H1 (cell line): ENCODE measurements around the gene AGER. TPM values are rescaled to one million over a fixed set of nuclear protein-coding genes. Genes with fewer than 3 reads are reported as not detected.

Experiments used
- CTCF ChIA-PET: fragments of 300-600 bp; sonication (Branson Sonifier 250); formaldehyde crosslinking; loops from one replicate; lab custom pipeline; 2021; ENCODE audit not compliant: partially characterized antibody; lab: Charles Lee
- POLR2A ChIA-PET: fragments of 300-600 bp; sonication (Branson Sonifier 250); formaldehyde crosslinking; loops from one replicate; lab custom pipeline; 2021; ENCODE audit warnings: inconsistent platforms; ENCODE audit not compliant: partially characterized antibody; lab: Charles Lee
- DNase-seq, 2 experiments: peaks; one replicate each; pipeline versions ENCODE4 v3.0.0 to v3.0.0-alpha.2; 2010 to 2022; ENCODE audit warnings: low spot score in 2 of 2, low read depth in 1 of 2, mixed read lengths in 1 of 2
- FAIRE-seq: peaks from 2 replicates; lab custom pipeline; 2011; peaks lifted over from hg19 to GRCh38; lab: Jason Lieb, UNC
- H2AFZ ChIP-seq: 2 replicates; pipeline ENCODE4 v1.8.1; 2012; ENCODE audit warnings: low read length, inconsistent platforms
- H2AK5ac ChIP-seq: 2 replicates; pipeline ENCODE4 v1.6.1; 2013; ENCODE audit warnings: low read depth, low read length
- H2BK120ac ChIP-seq: replicated peaks from 2 replicates; pipeline ENCODE3; 2013; ENCODE audit warnings: low read depth, low read length, inconsistent platforms
- H2BK12ac ChIP-seq: 2 replicates; pipeline ENCODE4 v1.6.1; 2013; ENCODE audit warnings: low read depth, low read length
- H2BK15ac ChIP-seq: 2 replicates; pipeline ENCODE4 v1.6.1; 2013; ENCODE audit warnings: low read length
- H2BK20ac ChIP-seq: 2 replicates; pipeline ENCODE4 v1.6.1; 2013; ENCODE audit warnings: low read length
- H2BK5ac ChIP-seq: 2 replicates; pipeline ENCODE4 v1.6.1; 2013; ENCODE audit warnings: low read depth, low read length
- H3K14ac ChIP-seq: 2 replicates; pipeline ENCODE4 v1.6.1; 2013; ENCODE audit warnings: inconsistent platforms; ENCODE audit not compliant: insufficient read length
- H3K18ac ChIP-seq: 2 replicates; pipeline ENCODE4 v1.6.1; 2013; ENCODE audit warnings: low read length; ENCODE audit errors: extremely low read depth
- H3K23ac ChIP-seq: 2 replicates; pipeline ENCODE4 v1.6.1; 2013; ENCODE audit warnings: inconsistent platforms; ENCODE audit not compliant: insufficient read length
- H3K23me2 ChIP-seq: 2 replicates; pipeline ENCODE4 v1.6.1; 2013; ENCODE audit warnings: low read depth, low read length
- H3K27ac ChIP-seq: 2 replicates; pipeline ENCODE4 v1.6.1; 2011; ENCODE audit warnings: low read depth, low read length, inconsistent platforms
- H3K27me3 ChIP-seq, 4 experiments: replicated peaks in 1 of 4; 1 replicate in 1 of 4; 2 replicates in 3 of 4; pipeline versions ENCODE4 v1.6.1 to v1.8.1; 2011 to 2013; ENCODE audit warnings: low read length in 3 of 4, mild to moderate bottlenecking in 3 of 4, inconsistent platforms in 2 of 4, mixed read lengths in 2 of 4, moderate library complexity in 1 of 4; ENCODE audit not compliant: control insufficient read depth in 3 of 4, insufficient read depth in 3 of 4; ENCODE audit errors: extremely low read depth in 1 of 4
- H3K36me3 ChIP-seq, 4 experiments: 2 replicates each; pipeline versions ENCODE4 v1.6.1 to v1.8.1; 2011 to 2013; ENCODE audit warnings: mild to moderate bottlenecking in 4 of 4, low read length in 3 of 4, moderate library complexity in 2 of 4, control low read depth in 1 of 4, inconsistent platforms in 1 of 4; ENCODE audit not compliant: insufficient read depth in 4 of 4, control insufficient read depth in 2 of 4
- H3K4ac ChIP-seq: replicated peaks from 2 replicates; pipeline ENCODE3; 2013; ENCODE audit warnings: low read length, low read depth, mixed read lengths, inconsistent platforms; ENCODE audit not compliant: insufficient read length
- H3K4me1 ChIP-seq, 4 experiments: replicated peaks in 1 of 4; 1 replicate in 1 of 4; 2 replicates in 3 of 4; pipeline versions ENCODE4 v1.6.1 to v1.8.1; 2011 to 2013; ENCODE audit warnings: low read length in 3 of 4, inconsistent platforms in 2 of 4, mixed read lengths in 1 of 4; ENCODE audit not compliant: insufficient read depth in 4 of 4, control insufficient read depth in 3 of 4
- H3K4me2 ChIP-seq, 2 experiments: 2 replicates each; pipeline versions ENCODE4 v1.6.1 to v1.8.1; 2011 to 2013; ENCODE audit warnings: low read depth in 2 of 2, low read length in 2 of 2, control low read depth in 1 of 2, inconsistent platforms in 1 of 2, mild to moderate bottlenecking in 1 of 2; ENCODE audit not compliant: insufficient read depth in 1 of 2
- H3K4me3 ChIP-seq, 4 experiments: fragments of 200-600, 300-600 bp in 1 of 4; sonication (generic), shearing (Covaris generic), sonication (Bioruptor Twin) in 1 of 4; 2 replicates each; pipeline versions ENCODE4 v1.5.1 to v1.8.1; 2011 to 2016; ENCODE audit warnings: low read length in 4 of 4, low read depth in 3 of 4, control low read depth in 2 of 4, inconsistent platforms in 2 of 4, mild to moderate bottlenecking in 2 of 4, mixed read lengths in 1 of 4, moderate library complexity in 1 of 4; ENCODE audit not compliant: insufficient read depth in 2 of 4; ENCODE audit errors: extremely low read depth in 1 of 4
- H3K56ac ChIP-seq: replicated peaks from 2 replicates; pipeline ENCODE3; 2013; ENCODE audit warnings: low read depth, mild to moderate bottlenecking, mixed read lengths, low read length, inconsistent platforms; ENCODE audit not compliant: insufficient read length
- H3K79me1 ChIP-seq: 2 replicates; pipeline ENCODE4 v1.6.1; 2013; ENCODE audit warnings: low read depth, low read length, control low read depth
- H3K79me2 ChIP-seq, 2 experiments: 2 replicates each; pipeline versions ENCODE4 v1.6.1 to v1.8.1; 2012 to 2013; ENCODE audit warnings: low read length in 2 of 2, mild to moderate bottlenecking in 2 of 2, inconsistent platforms in 1 of 2; ENCODE audit not compliant: insufficient read depth in 2 of 2, control insufficient read depth in 1 of 2
- H3K9ac ChIP-seq, 4 experiments: replicated peaks in 1 of 4; 1 replicate in 1 of 4; 2 replicates in 3 of 4; pipeline versions ENCODE4 v1.6.1 to v1.8.1; 2011 to 2013; ENCODE audit warnings: low read depth in 3 of 4, low read length in 3 of 4, control low read depth in 2 of 4, mild to moderate bottlenecking in 2 of 4, moderate library complexity in 2 of 4, inconsistent platforms in 1 of 4; ENCODE audit errors: extremely low read depth in 1 of 4
- H3K9me3 ChIP-seq, 2 experiments: 2 replicates each; pipeline versions ENCODE4 v1.6.1 to v1.8.1; 2012 to 2013; ENCODE audit warnings: mild to moderate bottlenecking in 2 of 2, moderate library complexity in 2 of 2, control low read depth in 1 of 2, inconsistent platforms in 1 of 2, low read depth in 1 of 2, low read length in 1 of 2, mixed read lengths in 1 of 2; ENCODE audit not compliant: insufficient read depth in 2 of 2
- H4K20me1 ChIP-seq, 2 experiments: replicated peaks in 1 of 2; 2 replicates each; pipeline versions ENCODE3 to v1.8.1; 2011 to 2013; ENCODE audit warnings: inconsistent platforms in 2 of 2, low read length in 2 of 2, mild to moderate bottlenecking in 1 of 2; ENCODE audit not compliant: insufficient read depth in 2 of 2, control insufficient read depth in 1 of 2
- H4K5ac ChIP-seq: 2 replicates; pipeline ENCODE4 v1.6.1; 2013; ENCODE audit warnings: low read length, low read depth, mixed read lengths, inconsistent platforms; ENCODE audit not compliant: insufficient read length
- H4K8ac ChIP-seq: 2 replicates; pipeline ENCODE4 v1.8.0; 2013; ENCODE audit warnings: mild to moderate bottlenecking, moderate library complexity, low read length, inconsistent platforms; ENCODE audit not compliant: insufficient read depth; ENCODE audit errors: extremely low read depth
- H4K91ac ChIP-seq: replicated peaks from 2 replicates; pipeline ENCODE3; 2013; ENCODE audit warnings: low read length, mixed read lengths, inconsistent platforms; ENCODE audit not compliant: insufficient read length
- EGR1 ChIP-seq: IDR thresholded peaks from 2 replicates; pipeline ENCODE4 v1.6.1; 2011; ENCODE audit warnings: low read depth, low read length, borderline replicate concordance
- EP300 ChIP-seq, 2 experiments: IDR thresholded peaks; 1 replicate in 1 of 2; 2 replicates in 1 of 2; pipeline ENCODE4 v1.6.1; 2011 to 2012; ENCODE audit warnings: low read depth in 2 of 2, low read length in 2 of 2, mild to moderate bottlenecking in 2 of 2, borderline replicate concordance in 1 of 2, inconsistent platforms in 1 of 2, moderate library complexity in 1 of 2
- RXRA ChIP-seq: IDR thresholded peaks from 2 replicates; pipeline ENCODE4 v1.6.1; 2011; ENCODE audit warnings: low read depth, mild to moderate bottlenecking, low read length, moderate library complexity; ENCODE audit not compliant: insufficient read depth
- TBP ChIP-seq: IDR thresholded peaks from 2 replicates; pipeline ENCODE4 v1.6.1; 2011; ENCODE audit warnings: low read depth, low read length, improper control_type of control experiment
- YY1 ChIP-seq: IDR thresholded peaks from 2 replicates; pipeline ENCODE4 v1.6.1; 2011; ENCODE audit warnings: low read depth, mild to moderate bottlenecking, low read length
- WGBS, 2 experiments: shearing (Covaris generic) in 1 of 2; methylation state at CpG; one replicate each; pipeline versions ENCODE4 v1.1.6 to v1.1.7; 2013 to 2015; ENCODE audit warnings: low lambda C conversion rate in 2 of 2, mixed read lengths in 2 of 2, inconsistent platforms in 1 of 2, low coverage in 1 of 2, missing lambda C conversion rate in 1 of 2; ENCODE audit not compliant: insufficient replicate concordance in 2 of 2, insufficient coverage in 1 of 2, insufficient read length in 1 of 2; ENCODE audit errors: extremely low coverage in 1 of 2, missing lambda C conversion rate in 1 of 2; 5-methylcytosine and 5-hydroxymethylcytosine counted together
- polyA plus RNA-seq, 7 experiments: library from polyadenylated mRNA; depleted of rRNA in 3 of 7; stranded (reverse) in 5 of 7; unstranded in 2 of 7; fragments of >200 nt in 5 of 7; fragments of 200-250 nt in 2 of 7; gene quantifications; 1 replicate in 5 of 7; 2 replicates in 1 of 7; 4 replicates in 1 of 7; pipeline versions ENCODE4 v1.2.1 to v1.2.3, GENCODE V29; 2011 to 2013; ENCODE audit warnings: missing spikeins in 2 of 7, mixed read lengths in 2 of 7
- total RNA-seq: library from RNA; stranded (reverse); fragmentation: NEBNext Ultra II Directional; extraction: Animal tissue kit (Norgen Biotek cat#: 25700); gene quantifications from 2 replicates; pipeline ENCODE4 v1.2.1, GENCODE V29; 2021
- TF ChIP-seq, protein P1 (sequence below): IDR thresholded peaks from 2 replicates; pipeline ENCODE4 v1.6.1; 2012; ENCODE audit warnings: low read length, inconsistent platforms
- TF ChIP-seq, protein P2 (sequence below): IDR thresholded peaks from 2 replicates; pipeline ENCODE4 v1.6.1; 2011; ENCODE audit warnings: low read length, improper control_type of control experiment

Gene AGER
- total and polyA plus RNA-seq, 2 of the 8 experiments (the other 6 are each of a cell fraction or from before 2014, with no cell fraction given): 3.8 to 10.9 TPM

DNA sequence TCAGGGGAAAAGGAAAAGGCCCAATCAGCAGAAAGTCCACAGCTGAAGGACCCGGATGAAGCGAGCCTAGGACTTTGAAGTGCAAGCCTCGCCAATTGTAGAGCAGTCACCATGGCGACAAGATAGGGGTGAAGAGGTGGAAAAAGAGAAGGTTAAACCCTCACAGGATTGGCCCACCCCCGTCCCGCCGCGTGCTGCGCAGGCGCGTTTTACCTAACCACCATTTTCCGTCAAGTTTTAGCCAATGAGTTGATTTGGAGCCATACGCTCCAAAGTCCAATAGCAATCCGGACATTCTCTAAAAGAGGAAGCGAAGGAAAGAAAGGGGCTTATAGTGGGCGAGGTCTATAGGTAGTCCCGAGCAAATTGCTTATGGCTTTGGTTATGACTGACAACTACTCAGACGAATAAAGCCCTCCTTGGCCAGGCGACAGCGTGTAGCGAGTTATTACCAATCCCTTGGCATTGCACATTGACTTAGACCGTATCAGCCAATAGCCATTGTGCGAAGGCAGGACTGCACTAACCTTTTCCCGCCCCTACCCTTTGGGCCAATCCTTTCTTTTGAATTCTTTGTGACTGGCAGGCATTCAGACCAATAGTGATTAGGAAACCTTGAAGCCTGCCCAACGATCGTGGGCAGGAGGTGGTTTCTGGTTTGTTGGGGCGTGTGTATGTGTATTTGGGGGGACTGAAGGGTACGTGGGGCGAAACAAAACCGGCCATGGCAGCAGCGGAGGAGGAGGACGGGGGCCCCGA, 6.1 kb downstream of the AGER start, which contains the start of gene RNF5:
RNF5 (plus strand) TSS at position 618 of the 759 bp plus-strand sequence; CDS start at position 725, 107 bp downstream.
- H4K8ac ChIP-seq: peak within 1 kb of the TSS; percentile 95; the same call in 1 of the 2 replicates
- H3K27ac ChIP-seq: peak within 1 kb of the TSS; percentile 95
- peaks cover 5 to 20% (median 9%) of the 10 kb centered on the region in 4 experiments; a peak in 6 of 7 replicates for H3K4me1 ChIP-seq
- FAIRE-seq: peak; percentile 88
- peak within 1 kb of the TSS; percentile 99 to 100 for H3K4me2 ChIP-seq
- WGBS, 2 experiments: 1% methylated on average over 28 of the region's 33 CpGs; no CpG with 5 or more reads in 1 of the 2 experiments
- H2BK15ac ChIP-seq: peak within 1 kb of the TSS; percentile 20; the same call in 1 of the 2 replicates
- no peak within 1 kb of the TSS for H3K4ac ChIP-seq
- H3K79me2 ChIP-seq: peaks cover 13 to 40% of the 10 kb centered on the region in 2 experiments
- peaks cover 2 to 24% (median 14%) of the 10 kb centered on the region in 4 experiments; a peak in 7 of 8 replicates for H3K36me3 ChIP-seq
- no peak within 1 kb of the TSS for H3K23ac ChIP-seq
- no peak within 1 kb of the TSS for H2BK120ac ChIP-seq
- peak within 1 kb of the TSS; percentile 97 for H2BK5ac ChIP-seq
- H3K18ac ChIP-seq: peak within 1 kb of the TSS; percentile 97
- H4K20me1 ChIP-seq: peaks cover 3 to 6% of the 10 kb centered on the region in 2 experiments
- H3K56ac ChIP-seq: no peak within 1 kb of the TSS
- ChIA-PET POLR2A (interaction anchor here (0.8 to 7.9 kb wide), 13 partner anchors 8 to 793 kb away, joined by 3 to 194 read pairs (median 7); partner anchors contain the start of genes ATF6B, EGFL8, FKBPL and GPSM3), CTCF (interaction anchor here (0.6 to 2.7 kb wide), 7 partner anchors 11 to 60 kb away, joined by 3 to 10 read pairs (median 3); partner anchors contain the start of gene PBX2)
- H4K91ac ChIP-seq: peak within 1 kb of the TSS; percentile 22
- H3K9ac ChIP-seq: peak within 1 kb of the TSS; percentile 67 to 95 (median 86)
- H2AK5ac ChIP-seq: peak within 1 kb of the TSS; percentile 69
- peaks cover 9% of the 10 kb centered on the region; the same call in 1 of the 2 replicates for H3K79me1 ChIP-seq
- no peak within 1 kb of the TSS for H2BK20ac ChIP-seq
- peak within 1 kb of the TSS; percentile 91; the same call in 1 of the 2 replicates for H2BK12ac ChIP-seq
- H2AFZ ChIP-seq: no peak within 1 kb of the TSS
- peak within 1 kb of the TSS; percentile 91 to 99 (median 95) for H3K4me3 ChIP-seq
- H3K23me2 ChIP-seq: peaks cover 26% of the 10 kb centered on the region
- DNase-seq: peak; percentile 82 to 91
- no peaks in the 10 kb centered on the region for H3K9me3 ChIP-seq
- H3K14ac ChIP-seq: no peak within 1 kb of the TSS
- peak within 1 kb of the TSS; percentile 27 for H4K5ac ChIP-seq
- no peaks in the 10 kb centered on the region; a peak in 1 of 7 replicates for H3K27me3 ChIP-seq
- TF ChIP-seq EGR1 (no peak), RXRA (no peak), EP300 (IDR thresholded peaks at IDR 0.05; ENCODE audit: borderline replicate concordance in 1 of 2, low read depth in 2 of 2, low read length in 2 of 2) (no peak), YY1 (peak; percentile 6; the same call in 1 of the 2 replicates), TBP (0 out of 2 replicates have a peak, but pooled peaks have one; percentile 32)
- TF ChIP-seq, protein P1, sequence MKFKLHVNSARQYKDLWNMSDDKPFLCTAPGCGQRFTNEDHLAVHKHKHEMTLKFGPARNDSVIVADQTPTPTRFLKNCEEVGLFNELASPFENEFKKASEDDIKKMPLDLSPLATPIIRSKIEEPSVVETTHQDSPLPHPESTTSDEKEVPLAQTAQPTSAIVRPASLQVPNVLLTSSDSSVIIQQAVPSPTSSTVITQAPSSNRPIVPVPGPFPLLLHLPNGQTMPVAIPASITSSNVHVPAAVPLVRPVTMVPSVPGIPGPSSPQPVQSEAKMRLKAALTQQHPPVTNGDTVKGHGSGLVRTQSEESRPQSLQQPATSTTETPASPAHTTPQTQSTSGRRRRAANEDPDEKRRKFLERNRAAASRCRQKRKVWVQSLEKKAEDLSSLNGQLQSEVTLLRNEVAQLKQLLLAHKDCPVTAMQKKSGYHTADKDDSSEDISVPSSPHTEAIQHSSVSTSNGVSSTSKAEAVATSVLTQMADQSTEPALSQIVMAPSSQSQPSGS: no peak
- TF ChIP-seq, protein P2, sequence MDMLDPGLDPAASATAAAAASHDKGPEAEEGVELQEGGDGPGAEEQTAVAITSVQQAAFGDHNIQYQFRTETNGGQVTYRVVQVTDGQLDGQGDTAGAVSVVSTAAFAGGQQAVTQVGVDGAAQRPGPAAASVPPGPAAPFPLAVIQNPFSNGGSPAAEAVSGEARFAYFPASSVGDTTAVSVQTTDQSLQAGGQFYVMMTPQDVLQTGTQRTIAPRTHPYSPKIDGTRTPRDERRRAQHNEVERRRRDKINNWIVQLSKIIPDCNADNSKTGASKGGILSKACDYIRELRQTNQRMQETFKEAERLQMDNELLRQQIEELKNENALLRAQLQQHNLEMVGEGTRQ: no peak; the same call in 1 of the 2 replicates
